HepG2 (cell line): ENCODE measurements around the gene RCBTB2. TPM values are rescaled to one million over a fixed set of nuclear protein-coding genes. Genes with fewer than 3 reads are reported as not detected.

Experiments used
- ATAC-seq: fragments of 200-7000 bp; cut with Tn5 transposase; 3 replicates; pipeline ENCODE4 v1.9.1; 2020; ENCODE audit warnings: mild to moderate bottlenecking, moderate library complexity
- BruUV-seq: library from RNA; stranded (reverse); fragments of 400-500 nt; replicated peaks from 2 replicates; lab custom pipeline; 2021; lab: Mats Ljungman, UMichigan
- CTCF ChIA-PET: fragments of 300-600 bp; formaldehyde crosslinking; extraction: SDS; loops from one replicate; lab custom pipeline; 2021; ENCODE audit warnings: low total read pairs, inconsistent platforms, low intra/inter-chr PET ratio; lab: Yijun Ruan, JAX
- POLR2A ChIA-PET: fragments of 350-600 bp; sonication (Branson Sonifier 250); formaldehyde crosslinking; loops from one replicate; lab custom pipeline; 2020; ENCODE audit warnings: antibody characterized with exemption, inconsistent platforms; lab: Yijun Ruan, JAX
- DNase-seq: peaks from one replicate; pipeline ENCODE4 v3.0.0-alpha.2; 2015; ENCODE audit warnings: low spot score
- FAIRE-seq: peaks from 3 replicates; lab custom pipeline; 2011; peaks lifted over from hg19 to GRCh38; lab: Jason Lieb, UNC
- H2AFZ ChIP-seq: one replicate; pipeline ENCODE4 v1.6.1; 2011; ENCODE audit warnings: low read length, inconsistent platforms
- H3K27ac ChIP-seq: fragments of 300-600 bp; 3 replicates; pipeline ENCODE4 v1.8.0; 2011; ENCODE audit warnings: mixed run types, mild to moderate bottlenecking, mixed read lengths, low read length, inconsistent platforms; ENCODE audit not compliant: insufficient read depth; ENCODE audit errors: extremely low read length
- H3K27me3 ChIP-seq, 2 experiments: fragments of 200-600 bp in 1 of 2; 2 replicates in 1 of 2; 3 replicates in 1 of 2; pipeline versions ENCODE4 v1.6.0 to v1.8.0; 2011; ENCODE audit warnings: low read length in 2 of 2, mild to moderate bottlenecking in 2 of 2, moderate library complexity in 2 of 2, inconsistent platforms in 1 of 2; ENCODE audit not compliant: insufficient read depth in 2 of 2, control insufficient read depth in 1 of 2
- H3K36me3 ChIP-seq, 2 experiments: fragments of 200-600 bp in 1 of 2; replicated peaks in 1 of 2; 2 replicates in 1 of 2; 3 replicates in 1 of 2; pipeline versions ENCODE4 v1.5.1 to v1.8.0; 2011; ENCODE audit warnings: low read length in 2 of 2, inconsistent platforms in 1 of 2; ENCODE audit not compliant: insufficient read depth in 2 of 2, control insufficient read depth in 1 of 2
- H3K4me1 ChIP-seq: 2 replicates; pipeline ENCODE4 v1.5.1; 2012; ENCODE audit warnings: low read length, inconsistent platforms; ENCODE audit not compliant: insufficient read depth
- H3K4me2 ChIP-seq: 2 replicates; pipeline ENCODE4 v1.6.0; 2011; ENCODE audit warnings: low read depth, low read length, inconsistent platforms
- H3K4me3 ChIP-seq, 3 experiments: fragments of 200-600 bp in 1 of 3; sonication (generic), shearing (Covaris generic) in 1 of 3; replicated peaks in 1 of 3; 2 replicates each; pipeline ENCODE4 v1.5.1; 2011 to 2016; ENCODE audit warnings: low read length in 3 of 3, inconsistent platforms in 2 of 3, low read depth in 2 of 3, mild to moderate bottlenecking in 2 of 3, control low read depth in 1 of 3, mixed read lengths in 1 of 3; ENCODE audit not compliant: insufficient read depth in 1 of 3
- H3K79me2 ChIP-seq: one replicate; pipeline ENCODE4 v1.6.1; 2011; ENCODE audit warnings: low read length, inconsistent platforms; ENCODE audit not compliant: insufficient read depth
- H3K9ac ChIP-seq: 2 replicates; pipeline ENCODE4 v1.6.0; 2011; ENCODE audit warnings: mild to moderate bottlenecking, low read depth, low read length, inconsistent platforms; ENCODE audit not compliant: insufficient read depth
- H3K9me3 ChIP-seq: 2 replicates; pipeline ENCODE4 v1.5.1; 2012; ENCODE audit warnings: mild to moderate bottlenecking, low read length
- H4K20me1 ChIP-seq: 2 replicates; pipeline ENCODE4 v1.6.0; 2011; ENCODE audit warnings: inconsistent platforms, mild to moderate bottlenecking, low read length, moderate library complexity; ENCODE audit not compliant: insufficient read depth
- CENPX ChIP-seq: sonication (generic); formaldehyde crosslinking; IDR thresholded peaks from 2 replicates; pipeline ENCODE4 v1.9.0; 2021; ENCODE audit warnings: mild to moderate bottlenecking, missing genetic modification reagents, moderate library complexity
- KDM3A ChIP-seq: IDR thresholded peaks from 2 replicates; pipeline ENCODE4 v1.6.1; 2018; ENCODE audit warnings: low read depth, missing compliant biosample characterization
- MTA3 ChIP-seq: sonication (generic); formaldehyde crosslinking; IDR thresholded peaks from 2 replicates; pipeline ENCODE4 v1.4.0; 2020; ENCODE audit warnings: missing genetic modification reagents
- NFIB ChIP-seq: sonication (generic); formaldehyde crosslinking; IDR thresholded peaks from 2 replicates; pipeline ENCODE4 v1.9.0; 2021; ENCODE audit warnings: missing genetic modification reagents, mild to moderate bottlenecking, borderline replicate concordance
- PHB2 ChIP-seq: fragments of 450-650 bp; IDR thresholded peaks from 2 replicates; pipeline ENCODE4 v1.6.1; 2018; ENCODE audit not compliant: partially characterized antibody
- UBTF ChIP-seq: sonication (generic); formaldehyde crosslinking; IDR thresholded peaks from 2 replicates; pipeline ENCODE4 v1.4.0; 2020; ENCODE audit warnings: mild to moderate bottlenecking, missing genetic modification reagents
- ZNF569 ChIP-seq: sonication (generic); formaldehyde crosslinking; IDR thresholded peaks from 2 replicates; pipeline ENCODE4 v1.5.0; 2020; ENCODE audit warnings: mild to moderate bottlenecking, missing genetic modification reagents, moderate library complexity, borderline replicate concordance
- ZNF784 ChIP-seq: sonication (generic); formaldehyde crosslinking; IDR thresholded peaks from 2 replicates; pipeline ENCODE4 v1.5.1; 2020; ENCODE audit warnings: missing genetic modification reagents, mild to moderate bottlenecking, borderline replicate concordance
- ZSCAN21 ChIP-seq: sonication (generic); formaldehyde crosslinking; IDR thresholded peaks from 2 replicates; pipeline ENCODE4 v1.8.0; 2022; ENCODE audit warnings: mild to moderate bottlenecking, missing genetic modification reagents, moderate library complexity, borderline replicate concordance
- WGBS: methylation state at CpG from one replicate; pipeline ENCODE4 v1.1.6; 2017; ENCODE audit warnings: low lambda C conversion rate; 5-methylcytosine and 5-hydroxymethylcytosine counted together
- in situ Hi-C: cut with HindIII; loops from 2 replicates; pipeline ENCODE4 v1.10.0; 2017; ENCODE audit warnings: low pct_unique_long_range_greater_than_20kb; ENCODE audit not compliant: extremely low pct_ligation_motif_present
- intact Hi-C: fragments of 100-400 bp; cut with micrococcal nuclease; formaldehyde crosslinking; loops from one replicate; pipeline ENCODE4 v1.10.0; 2022; ENCODE audit not compliant: unreplicated experiment
- polyA plus RNA-seq, 8 experiments: library from polyadenylated mRNA; depleted of rRNA in 3 of 8; stranded (reverse) in 7 of 8; unstranded in 1 of 8; fragments of >200 nt; fragmentation: Illumina TruSeq in 4 of 8; extraction: Trizol in 4 of 8; gene quantifications; 2 replicates each; pipeline versions ENCODE4 v1.2.1 to v1.2.3, GENCODE V29; 2011 to 2016; ENCODE audit warnings: low read depth in 4 of 8, missing spikeins in 1 of 8, mixed read lengths in 1 of 8; ENCODE audit not compliant: insufficient read depth in 1 of 8
- total RNA-seq, 5 experiments: library from RNA; depleted of rRNA; stranded (reverse); fragments of >200 nt; fragmentation: Illumina TruSeq; extraction: Trizol; gene quantifications; 2 replicates each; pipeline ENCODE4 v1.2.3, GENCODE V29; 2016; ENCODE audit warnings: low read depth in 1 of 5

The RCBTB2 gene
- total and polyA plus RNA-seq, 2 of the 13 experiments (the other 11 are each of a cell fraction or from before 2014, with no cell fraction given) = 1.9 to 2.7 TPM

DNA sequence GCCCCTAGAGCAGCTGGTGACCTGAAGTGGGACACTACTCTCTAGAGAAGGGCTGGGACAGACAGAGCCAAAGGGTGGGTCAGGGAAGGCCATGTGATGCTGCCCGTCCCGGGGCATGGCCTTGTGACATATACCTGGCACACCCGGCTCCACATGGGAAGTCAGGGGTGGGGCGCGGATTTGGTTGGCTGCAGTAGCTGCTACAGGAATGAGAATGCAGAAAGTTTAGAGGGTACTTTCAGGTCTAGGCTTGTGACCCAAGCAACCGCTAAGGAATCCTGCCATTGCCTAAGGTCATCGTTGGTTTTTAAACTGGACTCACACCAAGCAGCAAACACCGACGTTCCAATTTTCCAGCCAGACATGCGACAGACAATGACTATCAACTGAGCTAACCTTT, 25.9 kb downstream of the RCBTB2 start (continued):
- TF ChIP-seq PHB2 (no peak), ZSCAN21 (CRISPR knock-in tag) (no peak), NFIB (CRISPR knock-in tag) (no peak)

- WGBS = 85% methylated on average over 14 of the region's 14 CpGs
- no peak overlapping the region for H2AFZ ChIP-seq
- no TSS peak for BruUV-seq
- H3K27me3 ChIP-seq = no peaks in the 10 kb centered on the region; a peak in 1 of 5 replicates
- H3K9ac ChIP-seq = no peak overlapping the region
- ATAC-seq = no peak
- no peak for TF ChIP-seq ZNF784
- no peak for TF ChIP-seq CENPX (CRISPR knock-in tag)
- no peak for TF ChIP-seq MTA3
- TF ChIP-seq KDM3A = no peak
- TF ChIP-seq UBTF = no peak
- no peak for TF ChIP-seq ZNF569 (CRISPR knock-in tag)
- TF ChIP-seq, all 625 proteins: peak for 0
- H4K20me1 ChIP-seq = no peaks in the 10 kb centered on the region
- no peak for DNase-seq
- POLR2A ChIA-PET = no interaction called here
- CTCF ChIA-PET = no interaction called here
- no peak overlapping the region for H3K4me3 ChIP-seq
- intact Hi-C loops (no loop called here), in situ Hi-C loops (no loop called here)
- no peak overlapping the region for H3K4me2 ChIP-seq
- H3K4me1 ChIP-seq = no peaks in the 10 kb centered on the region
- H3K27ac ChIP-seq = no peak overlapping the region
- H3K36me3 ChIP-seq = no peaks in the 10 kb centered on the region
- no peaks in the 10 kb centered on the region for H3K9me3 ChIP-seq
- H3K79me2 ChIP-seq = no peaks in the 10 kb centered on the region
- no peak for FAIRE-seq
These were observed 26.7 kb downstream of the RCBTB2 start for GRCh38 chr13:48506092-48506701.
